Measurements from ENCODE around the gene ATP2A1.
"Not testable (repeated sequence)": the region's sequence is repeated elsewhere in the genome, so short reads cannot be mapped to it uniquely, and the experiment has no call there.

ATP2A1 gene

GRCh38 chr16:28859326-28859725 is 19.0 kb upstream of the ATP2A1 start:
- DNase-seq (ENCODE audit: low spot score): no peak

- peak; percentile 42 for DNase-seq (ENCODE audit: low spot score)
Measured at GRCh38 chr16:28863929-28864793, 14.1 kb upstream of the ATP2A1 start.

GRCh38 chr16:28865001-28865688 is 13.1 kb upstream of the ATP2A1 start:
- no peak for DNase-seq (ENCODE audit: low spot score)

- no peak for DNase-seq (ENCODE audit: low spot score)
Measured at GRCh38 chr16:28865722-28866453, 12.4 kb upstream of the ATP2A1 start.

DNA sequence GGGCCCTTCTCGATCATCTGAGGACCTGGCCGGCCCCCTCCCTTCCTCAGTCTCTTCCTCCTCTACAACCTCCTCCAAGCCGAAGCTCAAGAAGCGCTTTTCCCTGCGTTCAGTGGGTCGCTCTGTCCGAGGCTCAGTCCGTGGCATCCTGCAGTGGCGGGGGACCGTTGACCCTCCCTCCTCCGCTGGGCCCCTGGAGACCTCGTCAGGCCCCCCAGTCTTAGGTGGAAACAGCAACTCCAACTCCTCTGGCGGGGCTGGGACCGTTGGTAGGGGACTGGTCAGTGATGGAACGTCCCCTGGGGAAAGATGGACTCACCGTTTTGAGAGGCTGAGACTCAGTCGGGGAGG is 11.9 kb upstream of the ATP2A1 start:
- DNase-seq (ENCODE audit: low spot score): no peak

- DNase-seq (ENCODE audit: low spot score): no peak
Measured at GRCh38 chr16:28867241-28867640, 11.0 kb upstream of the ATP2A1 start.

- DNase-seq (ENCODE audit: low spot score): not testable (repeated sequence)
Measured at GRCh38 chr16:28867646-28868045, 10.6 kb upstream of the ATP2A1 start.

- DNase-seq (ENCODE audit: low spot score): no peak
Measured at GRCh38 chr16:28869201-28869600, 9.1 kb upstream of the ATP2A1 start.

- DNase-seq (ENCODE audit: low spot score): no peak
Measured at GRCh38 chr16:28872952-28873351, 5.3 kb upstream of the ATP2A1 start.

DNA sequence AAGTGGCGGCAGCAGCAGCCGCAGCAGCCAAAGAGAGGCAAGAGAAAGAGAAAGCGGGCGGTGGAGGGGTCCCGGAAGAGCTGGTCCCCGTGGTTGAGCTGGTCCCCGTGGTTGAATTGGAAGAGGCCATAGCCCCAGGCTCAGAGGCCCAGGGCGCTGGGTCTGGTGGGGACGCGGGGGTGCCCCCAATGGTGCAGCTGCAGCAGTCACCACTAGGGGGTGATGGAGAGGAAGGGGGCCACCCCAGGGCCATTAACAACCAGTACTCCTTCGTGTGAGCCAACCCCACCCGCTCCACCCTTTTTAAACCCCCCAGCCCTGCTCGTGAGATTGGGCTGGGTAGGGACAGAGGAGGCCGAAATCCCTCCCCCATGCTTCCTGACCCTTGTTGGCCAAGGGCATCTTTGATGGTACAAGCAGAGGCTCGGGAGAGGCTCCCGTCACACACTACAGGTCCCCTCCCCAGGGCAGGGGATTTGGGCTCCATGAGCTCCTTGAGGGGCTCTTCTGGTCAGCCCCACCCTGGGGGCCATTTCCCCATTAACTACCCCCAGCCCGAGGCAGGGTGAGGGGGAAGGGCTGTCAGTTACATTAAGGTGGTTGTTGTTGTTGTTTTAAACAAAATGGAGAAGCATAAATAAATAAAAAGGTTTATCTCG is 4.6 kb upstream of the ATP2A1 start:
- DNase-seq (ENCODE audit: low spot score): no peak

DNA sequence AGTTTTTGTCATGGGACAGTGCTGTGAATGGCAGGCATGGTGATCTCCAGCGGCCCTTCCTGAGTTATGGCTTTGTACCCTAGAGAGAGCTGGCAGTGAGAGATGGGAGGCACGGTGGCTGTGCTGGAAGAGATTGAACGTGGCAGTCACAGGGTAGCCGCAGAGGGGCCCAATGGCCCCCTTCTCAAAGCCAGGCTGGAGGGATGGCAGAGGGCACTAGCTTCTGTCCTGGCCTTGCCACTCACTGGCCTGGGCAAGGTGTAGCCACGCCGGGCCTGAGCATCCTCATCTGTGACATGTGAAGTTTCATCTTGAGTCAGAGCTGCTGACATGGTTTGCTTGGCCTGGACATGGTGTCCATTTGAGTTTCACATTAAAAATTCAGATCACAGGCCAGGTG is 3.9 kb upstream of the ATP2A1 start:
- no peak for DNase-seq (ENCODE audit: low spot score)

GRCh38 chr16:28875134-28876018 is 2.9 kb upstream of the ATP2A1 start:
- DNase-seq (ENCODE audit: low spot score): peak; percentile 13

- peak; percentile 21 for DNase-seq (ENCODE audit: low spot score)
Measured at GRCh38 chr16:28876019-28876659, 2.1 kb upstream of the ATP2A1 start.

DNA sequence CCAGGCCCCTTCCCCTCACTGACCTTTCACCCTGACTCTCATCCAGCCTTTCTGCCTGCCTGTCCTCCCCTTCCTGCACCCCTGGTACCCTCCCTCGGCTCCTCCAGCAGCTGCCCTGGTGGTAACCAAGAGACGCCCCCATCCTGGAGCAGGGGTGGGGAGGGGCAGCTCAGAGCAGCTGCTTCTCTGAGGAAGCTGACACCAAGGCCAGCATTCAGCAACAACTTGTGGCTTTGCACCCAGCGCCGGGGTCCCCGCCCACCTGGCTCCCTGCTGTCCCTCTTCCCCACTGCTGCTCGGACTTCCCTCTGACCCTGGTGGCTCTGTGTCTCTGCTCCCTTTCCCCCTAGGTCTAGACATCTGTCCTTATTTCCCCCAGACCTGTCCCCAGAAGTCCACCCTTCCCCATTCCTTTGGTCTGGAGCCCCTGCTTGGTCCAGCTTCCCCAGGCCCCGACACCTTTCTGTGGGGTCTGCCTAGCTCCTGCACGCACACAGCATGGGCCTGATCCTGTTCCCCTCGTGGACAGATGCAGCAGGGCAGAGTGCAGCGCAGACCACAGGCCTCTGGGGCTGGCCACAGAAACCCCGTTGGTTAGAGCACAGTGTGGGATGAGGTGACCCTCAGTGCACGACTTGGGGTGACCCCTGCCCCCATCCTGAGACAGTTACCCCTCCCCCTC is 1.2 kb upstream of the ATP2A1 start:
- no peak for DNase-seq (ENCODE audit: low spot score)

GRCh38 chr16:28877655-28878000 is 660 bp upstream of the ATP2A1 start:
- no peak for DNase-seq (ENCODE audit: low spot score)

DNA sequence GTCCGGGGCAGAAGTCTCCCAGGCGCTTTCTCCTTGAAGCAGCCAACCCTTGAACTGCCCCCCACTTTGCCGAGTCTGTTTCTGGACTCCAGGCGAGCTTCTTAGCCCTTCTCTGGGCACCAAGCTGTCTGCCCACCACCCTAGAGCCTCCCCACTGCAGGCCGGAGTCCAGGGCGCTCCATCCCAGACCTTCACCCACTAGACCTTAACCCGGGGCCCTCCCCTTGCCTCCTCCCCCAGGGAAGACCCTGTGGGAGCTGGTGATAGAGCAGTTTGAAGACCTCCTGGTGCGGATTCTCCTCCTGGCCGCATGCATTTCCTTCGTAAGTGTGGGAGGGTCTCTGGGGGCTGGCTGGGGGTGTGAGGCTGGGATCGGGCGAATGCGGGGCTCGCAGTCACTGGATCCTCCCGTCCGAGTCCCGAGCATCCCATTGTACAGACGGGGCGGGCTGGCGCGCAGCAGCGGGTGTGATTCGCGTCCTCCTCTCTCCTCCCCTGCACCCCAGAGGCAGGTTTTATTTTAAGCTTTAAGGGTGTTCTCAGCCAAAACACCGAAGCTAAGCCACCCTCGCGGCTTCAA is 1.1 kb downstream of the ATP2A1 start:
- DNase-seq (ENCODE audit: low spot score): no peak

DNA sequence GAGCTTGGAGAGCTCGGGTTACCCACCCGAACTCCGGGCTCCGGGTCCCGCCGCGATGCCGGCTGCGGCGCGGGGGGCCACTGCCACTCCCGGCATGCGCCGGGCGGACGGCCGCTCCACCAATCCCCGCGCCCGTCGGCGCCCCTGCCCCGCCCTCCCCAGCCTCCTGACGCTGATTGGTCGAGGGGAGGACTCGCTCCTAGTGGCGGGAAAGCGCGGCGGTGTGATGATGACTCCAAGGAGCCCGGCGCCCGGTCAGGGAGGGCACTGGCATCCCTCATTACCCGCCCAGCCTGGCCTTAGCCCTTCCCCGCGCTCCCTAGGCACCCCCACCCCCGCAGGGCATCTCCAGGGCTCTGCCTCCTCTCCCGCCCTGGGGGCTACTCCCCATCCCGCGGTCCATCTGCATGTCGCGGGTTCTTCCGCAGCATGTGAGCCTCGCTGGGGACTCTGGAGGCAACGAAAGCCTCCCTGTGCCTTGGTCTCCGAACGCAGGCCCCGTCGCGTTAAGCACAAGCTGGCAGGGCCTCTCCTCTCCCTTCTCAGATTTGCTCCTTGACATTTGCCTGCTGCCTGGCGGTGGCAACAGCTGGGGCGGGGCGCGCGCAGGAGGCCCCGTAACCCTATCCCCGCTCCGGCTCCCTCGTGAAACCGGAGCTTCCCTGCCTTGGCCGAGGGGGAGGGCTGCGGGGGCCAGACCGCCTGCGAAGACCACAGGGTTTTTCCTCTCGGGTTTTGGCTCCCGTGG is 1.7 kb downstream of the ATP2A1 start:
- DNase-seq (ENCODE audit: low spot score): peak; percentile 86

DNA sequence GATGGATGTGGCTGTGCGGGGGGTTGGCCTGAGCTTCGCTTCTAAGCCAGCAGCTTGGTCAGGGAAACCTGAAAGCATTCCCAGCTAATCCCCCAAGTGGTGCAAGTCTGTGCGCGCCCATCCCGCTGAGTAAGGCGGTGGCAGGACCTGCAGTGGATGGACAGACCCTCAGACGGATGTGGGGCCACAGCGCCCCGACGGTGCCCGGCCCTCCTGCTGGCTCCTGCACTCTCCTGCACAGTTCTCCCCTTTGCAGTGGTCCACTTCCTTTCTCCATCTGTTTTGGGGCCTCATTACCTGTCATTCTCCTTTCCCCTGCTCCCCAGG is 2.3 kb downstream of the ATP2A1 start:
- no peak for DNase-seq (ENCODE audit: low spot score)

DNA sequence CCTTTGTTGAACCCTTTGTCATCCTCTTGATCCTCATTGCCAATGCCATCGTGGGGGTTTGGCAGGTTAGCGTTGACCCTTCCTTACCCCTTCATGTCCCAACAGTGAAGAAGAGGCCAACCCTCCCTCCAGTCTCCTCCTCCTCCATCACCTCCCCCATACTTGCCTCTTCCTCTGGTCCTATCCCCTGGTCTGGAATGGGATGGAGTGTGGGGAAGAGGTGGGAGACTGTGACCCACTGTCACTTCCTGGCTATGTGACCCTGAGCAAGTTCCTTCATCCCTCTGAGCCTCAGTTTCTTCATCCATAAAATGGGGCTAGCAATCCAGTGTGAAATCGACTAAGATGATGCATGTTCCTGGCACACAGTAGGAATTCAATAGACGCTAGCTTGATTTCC is 2.7 kb downstream of the ATP2A1 start:
- DNase-seq (ENCODE audit: low spot score): no peak

Data from cerebellar cortex (tissue), 1 donor.